Measurements from ENCODE around the gene SMARCB1. TPM values are rescaled to one million over a fixed set of nuclear protein-coding genes. Genes with fewer than 3 reads are reported as not detected.
"Not testable (repeated sequence)": the region's sequence is repeated elsewhere in the genome, so short reads cannot be mapped to it uniquely, and the experiment has no call there.

The SMARCB1 gene
- total RNA-seq, 1 experiment from 2014 or later, result 86.5 TPM

- no peaks in the 10 kb centered on the region for H3K36me3 ChIP-seq (replicated peaks; ENCODE audit: control insufficient read depth, insufficient read depth, low read length)
- no peaks in the 10 kb centered on the region for H3K27me3 ChIP-seq (ENCODE audit: control insufficient read depth, insufficient read depth, low read length)
- peak; percentile 85 for DNase-seq
- H3K4me3 ChIP-seq (ENCODE audit: insufficient read depth, low read depth, low read length), result no peak overlapping the region
These were observed 75.3 kb downstream of the SMARCB1 start for GRCh38 chr22:23862103-23862502.

- not testable (repeated sequence) for DNase-seq; H3K4me3 ChIP-seq (ENCODE audit: insufficient read depth, low read depth, low read length); H3K36me3 ChIP-seq (replicated peaks; ENCODE audit: control insufficient read depth, insufficient read depth, low read length); H3K27me3 ChIP-seq (ENCODE audit: control insufficient read depth, insufficient read depth, low read length)
These were observed 77.9 kb downstream of the SMARCB1 start for GRCh38 chr22:23864499-23865154.

GRCh38 chr22:23868580-23868979, 81.8 kb downstream of the SMARCB1 start:
- no peak for DNase-seq
- Histone ChIP-seq H3K4me3 (ENCODE audit: insufficient read depth, low read depth, low read length) (no peak overlapping the region), H3K36me3 (replicated peaks; ENCODE audit: control insufficient read depth, insufficient read depth, low read length) (peaks cover 2% of the 10 kb centered on the region; the same call in 1 of the 2 replicates), H3K27me3 (ENCODE audit: control insufficient read depth, insufficient read depth, low read length) (no peaks in the 10 kb centered on the region)

- H3K27me3 ChIP-seq (ENCODE audit: control insufficient read depth, insufficient read depth, low read length), result no peaks in the 10 kb centered on the region
- no peak overlapping the region for H3K4me3 ChIP-seq (ENCODE audit: insufficient read depth, low read depth, low read length)
- H3K36me3 ChIP-seq (replicated peaks; ENCODE audit: control insufficient read depth, insufficient read depth, low read length), result no peaks in the 10 kb centered on the region
- DNase-seq, result no peak
These were observed 88.1 kb downstream of the SMARCB1 start for GRCh38 chr22:23874871-23875270.

GRCh38 chr22:23875801-23876200, 89.0 kb downstream of the SMARCB1 start:
- Histone ChIP-seq H3K36me3 (replicated peaks; ENCODE audit: control insufficient read depth, insufficient read depth, low read length) (no peaks in the 10 kb centered on the region), H3K4me3 (ENCODE audit: insufficient read depth, low read depth, low read length) (no peak overlapping the region), H3K27me3 (ENCODE audit: control insufficient read depth, insufficient read depth, low read length) (no peaks in the 10 kb centered on the region)
- DNase-seq, result no peak

GRCh38 chr22:23877566-23877965, 90.8 kb downstream of the SMARCB1 start:
- no peak for DNase-seq
- Histone ChIP-seq H3K4me3 (ENCODE audit: insufficient read depth, low read depth, low read length) (no peak overlapping the region), H3K27me3 (ENCODE audit: control insufficient read depth, insufficient read depth, low read length) (no peaks in the 10 kb centered on the region), H3K36me3 (replicated peaks; ENCODE audit: control insufficient read depth, insufficient read depth, low read length) (no peaks in the 10 kb centered on the region; the same call in 1 of the 2 replicates)

GRCh38 chr22:23878219-23878618, 91.5 kb downstream of the SMARCB1 start:
- DNase-seq, result peak; percentile 58
- Histone ChIP-seq H3K4me3 (ENCODE audit: insufficient read depth, low read depth, low read length) (no peak overlapping the region), H3K36me3 (replicated peaks; ENCODE audit: control insufficient read depth, insufficient read depth, low read length) (no peaks in the 10 kb centered on the region; the same call in 1 of the 2 replicates), H3K27me3 (ENCODE audit: control insufficient read depth, insufficient read depth, low read length) (no peaks in the 10 kb centered on the region)

- Histone ChIP-seq H3K4me3 (ENCODE audit: insufficient read depth, low read depth, low read length) (no peak overlapping the region), H3K36me3 (replicated peaks; ENCODE audit: control insufficient read depth, insufficient read depth, low read length) (no peaks in the 10 kb centered on the region; the same call in 1 of the 2 replicates), H3K27me3 (ENCODE audit: control insufficient read depth, insufficient read depth, low read length) (no peaks in the 10 kb centered on the region)
- DNase-seq, result no peak
These were observed 95.6 kb downstream of the SMARCB1 start for GRCh38 chr22:23882370-23882769.

GRCh38 chr22:23883658-23884057, 96.9 kb downstream of the SMARCB1 start:
- no peaks in the 10 kb centered on the region; the same call in 1 of the 2 replicates for H3K36me3 ChIP-seq (replicated peaks; ENCODE audit: control insufficient read depth, insufficient read depth, low read length)
- no peak overlapping the region for H3K4me3 ChIP-seq (ENCODE audit: insufficient read depth, low read depth, low read length)
- H3K27me3 ChIP-seq (ENCODE audit: control insufficient read depth, insufficient read depth, low read length), result no peaks in the 10 kb centered on the region
- DNase-seq, result no peak

GRCh38 chr22:23884140-23884539, 97.4 kb downstream of the SMARCB1 start:
- no peak for DNase-seq
- Histone ChIP-seq H3K4me3 (ENCODE audit: insufficient read depth, low read depth, low read length) (no peak overlapping the region), H3K27me3 (ENCODE audit: control insufficient read depth, insufficient read depth, low read length) (no peaks in the 10 kb centered on the region), H3K36me3 (replicated peaks; ENCODE audit: control insufficient read depth, insufficient read depth, low read length) (no peaks in the 10 kb centered on the region; the same call in 1 of the 2 replicates)

Other genes starting within 250 kb of the SMARCB1 start
- gene IGLL1, start 206.7 kb upstream of the SMARCB1 start, total RNA-seq (2014; rRNA removed; shearing (Covaris generic)), result not detected in 2 replicates
- not detected in 2 replicates for gene DRICH1, start 154.6 kb upstream of the SMARCB1 start, total RNA-seq (2014; rRNA removed; shearing (Covaris generic))
- not detected in 2 replicates for gene RGL4, start 96.0 kb upstream of the SMARCB1 start, total RNA-seq (2014; rRNA removed; shearing (Covaris generic))
- 1.7 and 2.3 TPM in 2 replicates for gene ZNF70, start 35.9 kb upstream of the SMARCB1 start, total RNA-seq (2014; rRNA removed; shearing (Covaris generic))
- not detected in 2 replicates for gene VPREB3, start 32.5 kb upstream of the SMARCB1 start, total RNA-seq (2014; rRNA removed; shearing (Covaris generic))
- gene C22orf15, start 24.0 kb upstream of the SMARCB1 start, total RNA-seq (2014; rRNA removed; shearing (Covaris generic)), result 1.8 and 3.7 TPM in 2 replicates
- gene CHCHD10, start 19.0 kb upstream of the SMARCB1 start, total RNA-seq (2014; rRNA removed; shearing (Covaris generic)), result 55.6 and 60.9 TPM in 2 replicates
- 7.8 and 12.8 TPM in 2 replicates for gene MMP11, start 14.1 kb upstream of the SMARCB1 start, total RNA-seq (2014; rRNA removed; shearing (Covaris generic))
- gene DERL3, start 52.0 kb downstream of the SMARCB1 start, total RNA-seq (2014; rRNA removed; shearing (Covaris generic)), result 5.0 and 9.3 TPM in 2 replicates
- 10.7 and 17.4 TPM in 2 replicates for gene SLC2A11, start 70.9 kb downstream of the SMARCB1 start, total RNA-seq (2014; rRNA removed; shearing (Covaris generic))
- 952 and 1,162 TPM in 2 replicates for gene MIF, start 107.4 kb downstream of the SMARCB1 start, total RNA-seq (2014; rRNA removed; shearing (Covaris generic))
- gene GSTT2B, start 174.2 kb downstream of the SMARCB1 start, total RNA-seq (2014; rRNA removed; shearing (Covaris generic)), result 13.1 and 18.9 TPM in 2 replicates
- 3.5 and 4.2 TPM in 2 replicates for gene DDTL, start 179.9 kb downstream of the SMARCB1 start, total RNA-seq (2014; rRNA removed; shearing (Covaris generic))
- gene DDT, start 187.5 kb downstream of the SMARCB1 start, total RNA-seq (2014; rRNA removed; shearing (Covaris generic)), result 317 and 422 TPM in 2 replicates
- gene GSTT2, start 193.2 kb downstream of the SMARCB1 start, total RNA-seq (2014; rRNA removed; shearing (Covaris generic)), result 0.48 TPM in 1 of 2 replicates, not detected in the other
- not detected in 2 replicates for gene GSTT4, start 218.5 kb downstream of the SMARCB1 start, total RNA-seq (2014; rRNA removed; shearing (Covaris generic))
- gene CABIN1, start 224.3 kb downstream of the SMARCB1 start, total RNA-seq (2014; rRNA removed; shearing (Covaris generic)), result 55.3 and 55.9 TPM in 2 replicates

Measured in H7 (cell line).